Spleen (tissue), 11 donors: ENCODE measurements around the gene DYSF. TPM values are rescaled to one million over a fixed set of nuclear protein-coding genes. Genes with fewer than 3 reads are reported as not detected.

Experiments
- DNase-seq: peaks from one replicate; pipeline ENCODE4 v3.0.0-alpha.2; 2020
- H3K27ac ChIP-seq, 8 donors: fragments of 200-600 bp; sonication (generic) in 7 of 8; 1 replicate in 4 of 8; 2 replicates in 4 of 8; pipeline versions ENCODE4 v1.5.0 to v1.8.0; 2016 to 2021; ENCODE audit warnings: inconsistent platforms in 4 of 8, mild to moderate bottlenecking in 4 of 8, moderate library complexity in 1 of 8
- H3K27me3 ChIP-seq, 7 donors: fragments of 200-600 bp; sonication (generic) in 6 of 7; replicated peaks in 1 of 7; 1 replicate in 4 of 7; 2 replicates in 3 of 7; pipeline versions ENCODE4 v1.5.0 to v1.8.0; 2016 to 2021; ENCODE audit warnings: inconsistent platforms in 3 of 7, mild to moderate bottlenecking in 1 of 7
- H3K36me3 ChIP-seq, 6 donors: fragments of 200-600 bp; sonication (generic) in 5 of 6; 1 replicate in 4 of 6; 2 replicates in 2 of 6; pipeline versions ENCODE4 v1.5.0 to v1.8.0; 2016 to 2021; ENCODE audit warnings: inconsistent platforms in 2 of 6
- H3K4me1 ChIP-seq, 6 donors: fragments of 200-600 bp; sonication (generic) in 5 of 6; 1 replicate in 3 of 6; 2 replicates in 3 of 6; pipeline versions ENCODE4 v1.5.0 to v1.8.0; 2016 to 2021; ENCODE audit warnings: inconsistent platforms in 3 of 6
- H3K4me3 ChIP-seq, 8 donors: fragments of 200-600 bp; sonication (generic) in 7 of 8; 1 replicate in 4 of 8; 2 replicates in 4 of 8; pipeline versions ENCODE4 v1.5.0 to v1.8.0; 2016 to 2021; ENCODE audit warnings: inconsistent platforms in 4 of 8, mild to moderate bottlenecking in 4 of 8, moderate library complexity in 2 of 8
- H3K9me3 ChIP-seq, 8 donors: fragments of 200-600 bp; sonication (generic) in 7 of 8; 1 replicate in 4 of 8; 2 replicates in 4 of 8; pipeline versions ENCODE4 v1.5.0 to v1.8.0; 2016 to 2021; ENCODE audit warnings: inconsistent platforms in 4 of 8
- POLR2A ChIP-seq, 3 donors: fragments of 450-650 bp; IDR thresholded peaks; one replicate each; pipeline ENCODE4 v1.5.1; 2017; ENCODE audit warnings: antibody characterized with exemption in 3 of 3, mild to moderate bottlenecking in 1 of 3
- POLR2AphosphoS5 ChIP-seq, 3 donors: sonication (generic); formaldehyde crosslinking; IDR thresholded peaks; one replicate each; pipeline ENCODE4 v1.5.1; 2017; ENCODE audit warnings: antibody characterized with exemption in 3 of 3
- WGBS, 5 donors: extraction: QIAGEN DNeasy Blood & Tissue Kit in 3 of 5; methylation state at CpG; one replicate each; pipeline versions ENCODE4 v1.1.5 to v1.1.7; 2013 to 2018; 5-methylcytosine and 5-hydroxymethylcytosine counted together
- intact Hi-C: fragments of 100-400 bp; cut with DNase I; formaldehyde crosslinking; loops from one replicate; pipeline ENCODE4 v1.15.0; 2023; ENCODE audit warnings: low total_unique reads
- polyA plus RNA-seq, 3 donors: library from polyadenylated mRNA; stranded (reverse); fragments of 200-250 nt; gene quantifications; one replicate each; pipeline ENCODE4 v1.2.1, GENCODE V29; 2013
- total RNA-seq, 7 donors: library from RNA; depleted of rRNA in 3 of 7; stranded (reverse); fragments of >200 nt in 3 of 7; fragmentation: NEBNext Ultra II Directional in 4 of 7; extraction: Animal tissue kit (Norgen Biotek cat#: 25700) in 4 of 7; gene quantifications; one replicate each; pipeline versions ENCODE4 v1.1.0 to v1.2.1, GENCODE V29; 2016 to 2021
- TF ChIP-seq, protein P1 (sequence below), 11 experiments: fragments of 200-600 bp in 7 of 11; fragments of 450-650 bp in 4 of 11; sonication (generic) in 4 of 11; IDR thresholded peaks in 8 of 11; conservative IDR thresholded peaks in 3 of 11; 1 replicate in 7 of 11; 2 replicates in 4 of 11; pipeline versions ENCODE4 v1.4.0 to v1.8.0; 2016 to 2021; ENCODE audit warnings: antibody characterized with exemption in 11 of 11, inconsistent platforms in 4 of 11, mild to moderate bottlenecking in 1 of 11
- donor health status: healthy with polysubstance abuse.
- donor health status: DM: no; HTN: no; CAD: no; lungs with moderate emphysema.
- donor health status: DM: no; HTN: no; CAD: no.
- donor health status: Bipolar disorder and iron deficiency.
- donor health status: healthy.
- donor health status: DM: no; HTN: no; CAD: no.
- donor health status: DM: yes; HTN: yes; CAD: no.

The DYSF gene
- total and polyA plus RNA-seq, 10 donors: 4.0 to 287 (median 124) TPM

GRCh38 chr2:71588497-71589170 is 135.3 kb downstream of the DYSF start:
- no peaks in the 10 kb centered on the region for H3K27me3 ChIP-seq
- H3K4me3 ChIP-seq: no peak overlapping the region
- no peaks in the 10 kb centered on the region for H3K9me3 ChIP-seq
- H3K27ac ChIP-seq: no peak overlapping the region
- DNase-seq: no peak
- intact Hi-C loops: no loop called here
- TF ChIP-seq, protein P1, sequence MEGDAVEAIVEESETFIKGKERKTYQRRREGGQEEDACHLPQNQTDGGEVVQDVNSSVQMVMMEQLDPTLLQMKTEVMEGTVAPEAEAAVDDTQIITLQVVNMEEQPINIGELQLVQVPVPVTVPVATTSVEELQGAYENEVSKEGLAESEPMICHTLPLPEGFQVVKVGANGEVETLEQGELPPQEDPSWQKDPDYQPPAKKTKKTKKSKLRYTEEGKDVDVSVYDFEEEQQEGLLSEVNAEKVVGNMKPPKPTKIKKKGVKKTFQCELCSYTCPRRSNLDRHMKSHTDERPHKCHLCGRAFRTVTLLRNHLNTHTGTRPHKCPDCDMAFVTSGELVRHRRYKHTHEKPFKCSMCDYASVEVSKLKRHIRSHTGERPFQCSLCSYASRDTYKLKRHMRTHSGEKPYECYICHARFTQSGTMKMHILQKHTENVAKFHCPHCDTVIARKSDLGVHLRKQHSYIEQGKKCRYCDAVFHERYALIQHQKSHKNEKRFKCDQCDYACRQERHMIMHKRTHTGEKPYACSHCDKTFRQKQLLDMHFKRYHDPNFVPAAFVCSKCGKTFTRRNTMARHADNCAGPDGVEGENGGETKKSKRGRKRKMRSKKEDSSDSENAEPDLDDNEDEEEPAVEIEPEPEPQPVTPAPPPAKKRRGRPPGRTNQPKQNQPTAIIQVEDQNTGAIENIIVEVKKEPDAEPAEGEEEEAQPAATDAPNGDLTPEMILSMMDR (IDR thresholded peaks at IDR 0.05 in 8 of 11, conservative IDR thresholded peaks at IDR 0.05 in 3 of 11): no peak
- TF ChIP-seq POLR2A (IDR thresholded peaks at IDR 0.05) (no peak), POLR2AphosphoS5 (IDR thresholded peaks at IDR 0.05) (no peak)
- peaks cover 0 to 3% (median 0%) of the 10 kb centered on the region in 6 donors for H3K4me1 ChIP-seq
- H3K36me3 ChIP-seq: peaks cover 0 to 99% (median 10%) of the 10 kb centered on the region in 6 donors
- 39 to 64% (median 50%) methylated on average over 10 of the region's 10 CpGs for WGBS, 5 donors

DNA sequence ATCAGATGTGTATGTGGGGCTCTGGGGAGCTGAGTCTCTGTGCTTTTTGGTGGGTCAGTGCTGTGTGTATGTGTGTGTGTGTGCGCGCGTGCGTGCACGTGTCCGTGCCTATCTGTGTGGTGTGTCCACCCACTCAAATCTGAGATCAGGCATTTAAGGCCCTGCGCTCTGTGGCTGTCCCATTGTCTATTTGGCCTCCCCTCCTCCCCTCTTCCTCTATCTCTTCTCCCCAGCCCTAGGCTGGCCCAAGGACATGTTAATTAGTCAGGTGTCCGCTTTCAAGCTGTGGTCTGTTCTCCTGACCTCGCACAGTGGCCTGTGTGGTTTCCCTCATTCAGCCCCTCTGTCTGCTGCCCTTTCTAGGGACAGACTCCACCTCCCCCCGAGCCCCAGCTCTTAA is 136.4 kb downstream of the DYSF start:
- H3K9me3 ChIP-seq: no peaks in the 10 kb centered on the region
- intact Hi-C loops: no loop called here
- peaks cover 0 to 99% (median 11%) of the 10 kb centered on the region in 6 donors for H3K36me3 ChIP-seq
- no peak for DNase-seq
- TF ChIP-seq, protein P1 (IDR thresholded peaks at IDR 0.05 in 8 of 11, conservative IDR thresholded peaks at IDR 0.05 in 3 of 11): no peak
- no peak for TF ChIP-seq POLR2A (IDR thresholded peaks at IDR 0.05)
- no peak for TF ChIP-seq POLR2AphosphoS5 (IDR thresholded peaks at IDR 0.05)
- H3K4me3 ChIP-seq: no peak overlapping the region
- WGBS, 5 donors: 79 to 93% (median 86%) methylated on average over 10 of the region's 10 CpGs
- no peak overlapping the region for H3K27ac ChIP-seq
- H3K27me3 ChIP-seq: no peaks in the 10 kb centered on the region
- peaks cover 0 to 3% (median 0%) of the 10 kb centered on the region in 6 donors for H3K4me1 ChIP-seq

DNA sequence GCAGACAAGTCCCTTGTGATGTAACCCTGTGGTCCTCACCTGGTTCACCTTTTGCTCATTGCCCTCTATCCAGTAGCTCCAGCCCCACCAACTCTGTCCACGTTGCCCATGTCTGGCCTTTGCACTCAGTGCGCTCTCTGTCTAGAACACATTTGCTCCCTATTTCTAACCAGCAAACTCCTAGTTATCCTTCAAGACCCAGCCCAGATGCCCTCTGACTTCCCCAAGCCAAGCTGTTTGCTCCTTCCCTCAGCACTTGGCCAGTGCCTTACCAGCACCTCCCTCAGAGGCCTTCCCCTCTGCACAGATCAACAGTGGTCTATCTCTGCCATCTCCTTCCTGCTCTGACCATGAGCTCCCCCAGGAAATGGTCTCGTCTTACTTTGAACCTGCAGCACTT is 137.7 kb downstream of the DYSF start:
- 74 to 89% (median 78%) methylated on average over 3 of the region's 3 CpGs for WGBS, 5 donors
- Histone ChIP-seq H3K4me3 (no peak overlapping the region), H3K27me3 (no peaks in the 10 kb centered on the region), H3K9me3 (no peaks in the 10 kb centered on the region), H3K36me3 (peaks cover 0 to 99% (median 11%) of the 10 kb centered on the region in 6 donors), H3K27ac (no peak overlapping the region), H3K4me1 (peaks cover 0 to 3% (median 0%) of the 10 kb centered on the region in 6 donors)
- DNase-seq: no peak
- TF ChIP-seq, protein P1 (IDR thresholded peaks at IDR 0.05 in 8 of 11, conservative IDR thresholded peaks at IDR 0.05 in 3 of 11): no peak
- TF ChIP-seq POLR2A (IDR thresholded peaks at IDR 0.05) (no peak), POLR2AphosphoS5 (IDR thresholded peaks at IDR 0.05) (no peak)
- intact Hi-C loops: no loop called here

DNA sequence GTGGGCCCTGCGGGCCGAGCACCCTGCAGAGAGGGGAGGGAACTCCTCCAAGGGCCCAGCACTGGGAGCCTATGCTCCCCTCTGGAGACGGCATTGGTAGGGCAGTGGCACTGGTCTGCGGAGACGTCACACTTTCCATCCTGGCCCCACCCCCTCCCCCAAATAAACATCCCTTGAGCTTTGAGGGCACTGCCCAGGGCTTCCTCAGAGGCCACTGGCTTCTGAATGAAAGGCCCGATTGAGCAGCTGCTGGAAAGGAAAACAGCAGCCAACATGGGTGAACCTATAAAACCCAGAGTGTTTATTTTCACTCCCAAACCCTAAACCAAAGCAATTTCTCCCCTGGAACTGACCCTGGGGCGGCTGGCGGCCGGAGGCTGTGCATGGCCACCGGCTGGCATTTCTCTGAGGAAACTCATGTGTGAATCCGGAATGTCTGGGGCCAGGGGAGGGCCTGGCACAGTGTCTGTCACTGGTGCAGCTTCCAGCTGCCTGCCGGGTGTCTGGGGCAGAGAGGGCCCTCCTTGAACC is 138.9 kb downstream of the DYSF start:
- whole genome bisulfite sequencing, 5 donors: 66 to 80% (median 73%) methylated on average over 8 to 12 of the region's 12 CpGs
- peaks cover 0 to 3% (median 0%) of the 10 kb centered on the region in 6 donors for H3K4me1 ChIP-seq
- TF ChIP-seq POLR2A (IDR thresholded peaks at IDR 0.05): no peak
- TF ChIP-seq POLR2AphosphoS5 (IDR thresholded peaks at IDR 0.05): no peak
- TF ChIP-seq, protein P1 (IDR thresholded peaks at IDR 0.05 in 8 of 11, conservative IDR thresholded peaks at IDR 0.05 in 3 of 11): no peak
- no peaks in the 10 kb centered on the region for H3K9me3 ChIP-seq
- H3K27ac ChIP-seq: no peak overlapping the region
- no peaks in the 10 kb centered on the region for H3K27me3 ChIP-seq
- no peak for DNase-seq
- no peak overlapping the region for H3K4me3 ChIP-seq
- intact Hi-C loops: no loop called here
- H3K36me3 ChIP-seq: peaks cover 0 to 99% (median 11%) of the 10 kb centered on the region in 6 donors
